T47D (cell line): ENCODE data around the gene LPIN1.
"Not testable (repeated sequence)": the region's sequence is repeated elsewhere in the genome, so short reads cannot be mapped to it uniquely, and the experiment has no call there.

Source experiments
- DNase-seq, 2 experiments: peaks; one replicate each; pipeline versions ENCODE4 v3.0.0 to v3.0.0-alpha.2; 2011 to 2012; ENCODE audit warnings: low read depth in 1 of 2, low spot score in 1 of 2
- JUND ChIP-seq: IDR thresholded peaks from 2 replicates; pipeline ENCODE4 v1.6.1; 2012; ENCODE audit warnings: low read depth
- in situ Hi-C: cut with HindIII; loops from 2 replicates; pipeline ENCODE4 v1.10.0; 2016; ENCODE audit warnings: low sequenced_read_pairs, low pct_unique_long_range_greater_than_20kb

Gene LPIN1

GRCh38 chr2:11850082-11850481 is 103.7 kb downstream of the LPIN1 start:
- TF ChIP-seq JUND: no peak
- no peak for DNase-seq
- in situ Hi-C loops: no loop called here

DNA sequence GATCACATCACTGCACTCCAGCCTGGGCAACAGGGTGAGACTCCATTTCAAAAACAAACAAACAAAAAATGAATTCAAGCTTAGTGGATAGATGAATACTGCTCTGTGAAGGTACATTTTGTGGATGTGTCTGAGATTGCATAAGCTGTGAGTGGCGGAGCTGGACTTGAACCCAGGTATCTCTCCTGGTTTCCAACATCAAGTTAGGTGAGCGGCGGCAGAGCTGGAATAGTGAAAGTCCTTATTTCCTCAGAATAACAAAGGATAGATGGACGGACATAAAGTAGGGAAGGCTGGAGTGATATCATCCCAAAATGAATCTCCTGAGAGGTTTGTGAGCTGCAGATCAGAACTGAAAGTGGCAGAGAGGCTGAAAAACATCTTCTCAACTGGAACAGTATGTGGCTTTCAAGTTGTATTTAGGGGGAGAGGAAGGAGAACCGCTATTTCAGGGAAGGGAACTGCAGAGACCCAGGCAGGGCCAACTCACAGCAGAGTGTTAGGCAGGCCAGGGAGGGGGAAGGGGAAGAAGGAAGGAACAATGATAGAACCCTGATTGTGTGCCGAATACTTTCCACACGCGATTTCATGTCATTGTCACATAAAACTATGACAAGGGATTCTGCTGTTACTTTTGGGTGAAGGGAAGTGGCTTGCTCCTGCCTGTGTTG is 106.2 kb downstream of the LPIN1 start:
- in situ Hi-C loops: no loop called here
- no peak for TF ChIP-seq JUND
- DNase-seq: no peak

DNA sequence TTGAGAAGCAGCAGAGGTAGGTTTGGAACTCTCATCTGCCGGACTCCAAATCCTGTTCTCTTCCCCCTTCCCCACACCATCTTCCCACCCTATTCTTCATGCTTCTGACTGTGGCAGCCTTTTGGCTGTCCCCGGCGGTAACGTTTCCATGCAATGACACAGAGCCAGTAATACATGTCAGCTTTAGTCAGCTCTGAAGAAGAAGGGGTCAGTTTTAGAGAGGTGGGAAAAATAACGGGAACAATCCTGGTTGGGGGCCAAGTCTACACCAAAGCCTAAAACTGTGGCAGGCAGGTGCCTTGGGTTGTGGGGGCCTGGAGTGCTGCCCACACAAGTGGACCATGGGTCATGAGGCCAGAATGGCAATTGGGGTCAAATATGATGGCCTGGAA is 106.8 kb downstream of the LPIN1 start:
- TF ChIP-seq JUND: no peak
- in situ Hi-C loops: no loop called here
- DNase-seq: no peak

DNA sequence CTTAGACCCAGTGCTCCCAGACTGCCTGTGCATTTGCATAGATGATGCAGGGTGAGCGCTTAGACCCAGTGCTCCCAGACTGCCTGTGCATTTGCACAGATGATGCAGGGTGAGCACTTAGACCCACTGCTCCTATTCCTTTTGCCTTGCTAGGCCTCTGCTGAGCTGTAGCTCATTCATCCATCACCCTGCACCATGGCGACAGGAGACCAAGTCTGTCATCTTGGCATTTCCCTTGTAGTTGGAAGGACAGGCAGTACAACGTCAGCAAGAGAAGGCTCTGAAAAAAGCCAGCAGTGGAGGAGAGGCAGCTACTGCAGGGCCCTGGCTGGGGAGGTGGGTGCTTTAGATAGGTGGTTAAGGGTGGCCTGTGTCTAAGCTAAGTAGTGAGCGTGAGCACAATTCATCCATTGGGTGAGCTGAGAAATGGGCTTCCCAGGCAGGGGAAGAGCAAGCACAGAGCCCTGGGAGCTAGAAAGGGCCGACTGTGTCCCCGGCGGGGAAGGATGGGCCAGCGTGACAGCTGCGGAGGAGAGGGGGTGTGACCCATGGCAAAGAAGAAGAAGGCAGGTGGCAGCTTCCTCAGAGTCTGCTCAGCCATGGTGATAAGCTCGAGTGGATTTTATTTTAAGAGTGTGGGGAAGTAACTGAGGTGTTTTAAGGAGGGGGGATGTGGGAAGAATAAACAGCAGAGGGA is 108.8 kb downstream of the LPIN1 start:
- TF ChIP-seq JUND: no peak
- in situ Hi-C loops: no loop called here
- no peak for DNase-seq

- in situ Hi-C loops: no loop called here
- DNase-seq: no peak
- TF ChIP-seq JUND: no peak
Observed at GRCh38 chr2:11856095-11856494, 109.7 kb downstream of the LPIN1 start.

- in situ Hi-C loops: no loop called here
- no peak for TF ChIP-seq JUND
- DNase-seq: no peak
Observed at GRCh38 chr2:11858883-11859282, 112.5 kb downstream of the LPIN1 start.

DNA sequence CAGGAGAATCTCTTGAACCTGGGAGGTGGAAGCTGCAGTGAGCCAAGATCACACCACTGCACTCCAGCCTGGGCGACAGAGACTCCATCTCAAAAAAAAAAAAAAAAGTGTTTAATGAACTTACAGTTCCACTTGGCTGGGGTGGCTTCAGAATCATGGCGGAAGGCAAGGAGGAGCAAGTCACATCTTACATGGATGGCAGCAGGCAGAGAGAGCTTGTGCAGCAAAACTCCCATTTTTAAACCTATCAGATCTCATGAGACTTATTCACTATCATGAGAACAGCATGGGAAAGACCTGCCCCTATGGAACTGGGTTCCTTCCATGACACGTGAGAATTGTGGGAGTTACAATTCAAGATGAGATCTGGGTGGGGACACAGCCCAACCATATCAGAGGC is 113.5 kb downstream of the LPIN1 start:
- in situ Hi-C loops, DNase-seq: not testable (repeated sequence)

GRCh38 chr2:11861044-11861443 is 114.6 kb downstream of the LPIN1 start:
- TF ChIP-seq JUND: no peak
- in situ Hi-C loops: no loop called here
- no peak for DNase-seq

- no peak for TF ChIP-seq JUND
Observed at GRCh38 chr2:11862049-11862448, 115.6 kb downstream of the LPIN1 start.

GRCh38 chr2:11863103-11863502 is 116.7 kb downstream of the LPIN1 start:
- DNase-seq: no peak
- in situ Hi-C loops: no loop called here
- TF ChIP-seq JUND: no peak

More at GRCh38 chr2:11862049-11862448, 115.6 kb downstream of the LPIN1 start:
- no peak for DNase-seq
- in situ Hi-C loops: no loop called here

DNA sequence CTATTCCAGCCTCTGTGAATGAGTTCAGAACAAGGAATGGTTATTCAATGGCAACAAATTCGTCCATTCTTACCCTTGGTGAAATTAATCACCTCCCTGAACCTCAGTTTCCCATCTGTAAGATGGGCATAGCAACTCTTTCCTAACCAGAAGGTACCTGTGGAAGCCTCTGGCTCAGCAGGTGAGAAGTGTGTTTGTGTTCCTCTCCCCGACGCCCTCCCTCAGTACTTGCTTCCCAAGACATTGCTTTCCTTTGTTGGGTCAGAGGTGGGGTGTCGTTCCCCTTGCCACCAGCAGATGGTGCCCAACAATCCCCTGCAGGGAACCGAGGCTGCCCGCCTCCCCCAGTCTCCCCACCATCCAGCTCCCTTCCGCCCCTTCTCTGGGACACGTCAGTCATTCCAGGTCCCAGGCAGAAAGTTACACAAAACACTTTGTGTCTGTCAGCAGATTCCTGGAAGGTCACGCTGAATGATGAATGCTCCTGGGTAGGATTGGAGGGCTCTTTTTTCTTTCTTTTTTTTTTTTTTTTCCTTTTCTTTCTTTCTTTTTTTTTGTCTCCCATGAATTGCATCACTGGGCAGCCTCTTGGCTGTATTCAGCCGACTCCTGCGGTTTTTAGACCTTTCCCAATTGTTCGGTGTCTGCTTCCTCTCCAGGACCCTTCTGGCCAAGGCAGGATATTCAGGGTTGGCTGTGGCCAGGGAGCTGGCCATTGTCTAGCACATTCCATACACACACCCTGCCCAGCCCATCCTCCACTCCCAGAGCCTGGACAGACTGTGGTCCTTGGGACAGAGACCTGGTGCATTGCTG is 117.3 kb downstream of the LPIN1 start:
- TF ChIP-seq JUND: no peak
- peak; percentile 55 to 62 for DNase-seq
- in situ Hi-C loops: no loop called here

DNA sequence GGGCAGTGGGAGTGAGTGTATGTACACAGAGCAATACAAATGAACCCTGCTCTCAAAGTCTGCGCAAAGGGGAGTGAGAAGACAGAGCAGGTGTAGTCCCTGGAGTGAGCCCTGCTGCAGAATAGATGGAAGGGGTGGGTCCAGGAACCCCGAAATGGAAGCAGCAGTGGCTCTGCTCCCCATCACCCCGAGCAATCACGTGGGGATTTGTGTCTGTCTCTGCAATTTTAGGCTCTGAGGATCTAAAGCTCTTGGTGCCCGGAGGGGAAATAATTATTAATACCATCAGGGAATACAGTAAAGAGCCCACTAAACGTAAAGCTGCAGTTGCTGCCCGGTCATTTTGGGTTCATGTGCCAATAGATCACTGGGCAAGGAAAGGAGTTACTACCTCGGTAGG is 118.3 kb downstream of the LPIN1 start:
- in situ Hi-C loops: no loop called here
- no peak for TF ChIP-seq JUND
- DNase-seq: no peak

DNA sequence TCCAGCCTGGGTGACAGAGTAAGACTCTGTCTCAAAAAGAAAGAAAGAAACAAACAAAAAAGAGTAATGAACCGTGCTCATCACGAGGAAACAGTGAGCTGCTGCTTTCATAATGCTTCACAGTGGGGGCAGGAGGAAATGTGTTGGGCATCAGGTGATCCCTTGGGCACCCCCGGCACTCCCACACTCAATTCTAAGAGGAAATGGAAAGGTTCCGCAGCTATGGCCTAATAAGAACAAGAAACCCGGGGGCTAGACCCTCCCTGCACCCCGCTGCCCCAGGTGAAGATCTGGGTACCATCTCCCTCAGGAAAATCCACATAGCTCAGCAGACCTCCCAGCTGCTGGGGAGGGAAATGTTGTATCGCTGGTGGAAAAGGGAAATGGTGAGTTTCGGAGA is 118.9 kb downstream of the LPIN1 start:
- no peak for TF ChIP-seq JUND
- DNase-seq: no peak
- in situ Hi-C loops: no loop called here
